Neural crest cell (in vitro differentiated cells): ENCODE data around the gene WNT2B. TPM values are rescaled to one million over a fixed set of nuclear protein-coding genes. Genes with fewer than 3 reads are reported as not detected.

Experiments
- DNase-seq: peaks from one replicate; pipeline ENCODE4 v3.0.0; 2021; ENCODE audit warnings: low read depth, mixed read lengths, low spot score
- H3K27ac Mint-ChIP-seq: one replicate; pipeline ENCODE4 v1.8.0; 2021; ENCODE audit warnings: mild to moderate bottlenecking, mixed read lengths; ENCODE audit not compliant: unreplicated experiment
- H3K27me3 Mint-ChIP-seq: 2 replicates; pipeline ENCODE4 v1.8.0; 2021; ENCODE audit warnings: low read depth, mild to moderate bottlenecking, mixed read lengths
- H3K36me3 Mint-ChIP-seq: 2 replicates; pipeline ENCODE4 v1.8.0; 2021; ENCODE audit warnings: low read depth, mild to moderate bottlenecking, mixed read lengths
- H3K4me1 Mint-ChIP-seq: 2 replicates; pipeline ENCODE4 v1.8.0; 2021; ENCODE audit warnings: mixed read lengths
- H3K4me3 Mint-ChIP-seq: one replicate; pipeline ENCODE4 v1.8.0; 2021; ENCODE audit warnings: mild to moderate bottlenecking, mixed read lengths
- H3K9me3 Mint-ChIP-seq: 2 replicates; pipeline ENCODE4 v1.8.0; 2021; ENCODE audit warnings: mixed read lengths
- total RNA-seq: library from RNA; stranded (reverse); gene quantifications from 2 replicates; pipeline ENCODE4 v1.2.1, GENCODE V29; 2021
- TF ChIP-seq, protein P1 (sequence below): fragments of 200-600 bp; sonication (generic); conservative IDR thresholded peaks from 2 replicates; pipeline ENCODE4 v1.5.0; 2021; ENCODE audit warnings: antibody characterized with exemption, mild to moderate bottlenecking

The WNT2B gene
- total RNA-seq, 1 donor from 2014 or later: 1.3 TPM

DNA sequence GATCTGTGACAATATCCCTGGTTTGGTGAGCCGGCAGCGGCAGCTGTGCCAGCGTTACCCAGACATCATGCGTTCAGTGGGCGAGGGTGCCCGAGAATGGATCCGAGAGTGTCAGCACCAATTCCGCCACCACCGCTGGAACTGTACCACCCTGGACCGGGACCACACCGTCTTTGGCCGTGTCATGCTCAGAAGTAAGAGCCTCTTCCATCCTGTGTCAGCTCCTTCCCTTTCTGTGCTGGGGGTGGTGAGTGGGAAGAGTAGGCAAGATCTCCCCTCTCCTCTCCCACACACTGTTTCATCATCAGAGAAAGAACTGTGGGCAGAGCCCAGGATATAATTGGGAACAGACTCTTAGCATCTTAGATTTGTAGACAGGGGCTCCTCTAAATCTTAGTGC, 6.1 kb downstream of the WNT2B start:
- TF ChIP-seq, protein P1, sequence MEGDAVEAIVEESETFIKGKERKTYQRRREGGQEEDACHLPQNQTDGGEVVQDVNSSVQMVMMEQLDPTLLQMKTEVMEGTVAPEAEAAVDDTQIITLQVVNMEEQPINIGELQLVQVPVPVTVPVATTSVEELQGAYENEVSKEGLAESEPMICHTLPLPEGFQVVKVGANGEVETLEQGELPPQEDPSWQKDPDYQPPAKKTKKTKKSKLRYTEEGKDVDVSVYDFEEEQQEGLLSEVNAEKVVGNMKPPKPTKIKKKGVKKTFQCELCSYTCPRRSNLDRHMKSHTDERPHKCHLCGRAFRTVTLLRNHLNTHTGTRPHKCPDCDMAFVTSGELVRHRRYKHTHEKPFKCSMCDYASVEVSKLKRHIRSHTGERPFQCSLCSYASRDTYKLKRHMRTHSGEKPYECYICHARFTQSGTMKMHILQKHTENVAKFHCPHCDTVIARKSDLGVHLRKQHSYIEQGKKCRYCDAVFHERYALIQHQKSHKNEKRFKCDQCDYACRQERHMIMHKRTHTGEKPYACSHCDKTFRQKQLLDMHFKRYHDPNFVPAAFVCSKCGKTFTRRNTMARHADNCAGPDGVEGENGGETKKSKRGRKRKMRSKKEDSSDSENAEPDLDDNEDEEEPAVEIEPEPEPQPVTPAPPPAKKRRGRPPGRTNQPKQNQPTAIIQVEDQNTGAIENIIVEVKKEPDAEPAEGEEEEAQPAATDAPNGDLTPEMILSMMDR: no peak
- Mint-ChIP-seq H3K27ac (no peak overlapping the region), H3K4me1 (peaks cover 16% of the 10 kb centered on the region), H3K36me3 (no peaks in the 10 kb centered on the region), H3K4me3 (no peak overlapping the region), H3K27me3 (peaks cover 31% of the 10 kb centered on the region), H3K9me3 (no peaks in the 10 kb centered on the region)
- DNase-seq: no peak

DNA sequence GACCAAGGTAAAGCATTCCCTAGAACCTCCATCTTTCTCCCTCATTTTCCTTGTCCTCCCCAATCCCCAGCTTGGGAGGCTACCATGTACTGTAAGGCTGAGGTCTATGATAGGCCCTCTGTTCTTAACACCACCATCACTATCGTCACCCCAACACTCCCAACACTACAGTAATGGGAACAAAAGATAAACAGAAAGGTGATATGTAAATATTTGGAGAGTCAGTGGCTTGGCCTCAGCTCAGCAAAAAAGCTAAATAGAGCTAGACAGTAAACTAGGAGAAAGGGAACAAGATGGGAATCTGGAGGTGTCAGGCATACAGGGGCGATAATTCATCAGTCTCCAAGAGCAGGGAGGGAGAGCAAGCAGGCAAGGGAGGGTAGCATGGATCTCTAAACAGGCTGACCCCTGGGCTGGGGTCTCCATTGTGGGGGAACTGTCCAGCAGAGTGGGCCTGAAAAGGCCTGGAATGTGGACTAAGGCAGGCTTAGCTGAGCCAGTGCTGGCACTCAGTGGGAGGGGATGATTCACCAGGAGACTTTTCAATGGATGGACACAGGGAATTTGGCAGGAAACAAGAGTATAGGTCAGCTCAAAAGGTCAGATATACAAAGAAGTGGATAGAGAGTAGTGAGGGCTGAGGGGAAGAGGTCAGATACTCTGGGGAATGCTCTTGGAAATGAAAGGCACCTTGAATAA, 6.7 kb downstream of the WNT2B start:
- peak; percentile 23 for DNase-seq
- Mint-ChIP-seq H3K27me3 (peaks cover 26% of the 10 kb centered on the region), H3K36me3 (no peaks in the 10 kb centered on the region), H3K27ac (no peak overlapping the region), H3K4me3 (peak overlapping the region; percentile 5), H3K9me3 (no peaks in the 10 kb centered on the region), H3K4me1 (peaks cover 16% of the 10 kb centered on the region)
- TF ChIP-seq, protein P1: no peak

DNA sequence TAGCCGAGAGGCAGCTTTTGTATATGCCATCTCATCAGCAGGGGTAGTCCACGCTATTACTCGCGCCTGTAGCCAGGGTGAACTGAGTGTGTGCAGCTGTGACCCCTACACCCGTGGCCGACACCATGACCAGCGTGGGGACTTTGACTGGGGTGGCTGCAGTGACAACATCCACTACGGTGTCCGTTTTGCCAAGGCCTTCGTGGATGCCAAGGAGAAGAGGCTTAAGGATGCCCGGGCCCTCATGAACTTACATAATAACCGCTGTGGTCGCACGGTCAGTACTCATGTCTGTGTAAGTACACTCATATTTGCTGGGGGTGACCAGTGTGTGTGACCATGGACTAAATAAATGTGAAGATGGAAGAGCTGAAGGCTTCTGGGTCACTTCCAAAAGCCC, 7.4 kb downstream of the WNT2B start:
- H3K27me3 Mint-ChIP-seq: peaks cover 19% of the 10 kb centered on the region
- DNase-seq: no peak
- H3K27ac Mint-ChIP-seq: no peak overlapping the region
- no peak overlapping the region for H3K4me3 Mint-ChIP-seq
- peaks cover 16% of the 10 kb centered on the region for H3K4me1 Mint-ChIP-seq
- no peaks in the 10 kb centered on the region for H3K36me3 Mint-ChIP-seq
- TF ChIP-seq, protein P1: no peak
- no peaks in the 10 kb centered on the region for H3K9me3 Mint-ChIP-seq

DNA sequence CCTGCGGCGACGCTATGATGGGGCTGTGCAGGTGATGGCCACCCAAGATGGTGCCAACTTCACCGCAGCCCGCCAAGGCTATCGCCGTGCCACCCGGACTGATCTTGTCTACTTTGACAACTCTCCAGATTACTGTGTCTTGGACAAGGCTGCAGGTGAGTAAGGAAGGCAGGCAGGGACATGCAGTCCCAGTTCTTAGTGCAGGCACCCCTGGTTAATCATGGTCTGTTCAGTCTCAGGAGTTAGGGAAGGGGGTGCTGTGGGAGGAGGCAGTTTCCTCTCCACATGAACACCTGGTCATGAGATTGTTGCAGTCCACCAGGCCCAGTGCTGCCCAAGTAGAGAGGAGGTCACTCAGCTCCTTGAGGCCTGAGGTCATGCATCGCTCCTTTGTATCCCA, 8.5 kb downstream of the WNT2B start:
- Mint-ChIP-seq H3K27ac (peak overlapping the region; percentile 23), H3K4me1 (peaks cover 16% of the 10 kb centered on the region), H3K36me3 (no peaks in the 10 kb centered on the region), H3K4me3 (no peak overlapping the region), H3K9me3 (no peaks in the 10 kb centered on the region), H3K27me3 (peaks cover 8% of the 10 kb centered on the region)
- DNase-seq: no peak
- TF ChIP-seq, protein P1: no peak

DNA sequence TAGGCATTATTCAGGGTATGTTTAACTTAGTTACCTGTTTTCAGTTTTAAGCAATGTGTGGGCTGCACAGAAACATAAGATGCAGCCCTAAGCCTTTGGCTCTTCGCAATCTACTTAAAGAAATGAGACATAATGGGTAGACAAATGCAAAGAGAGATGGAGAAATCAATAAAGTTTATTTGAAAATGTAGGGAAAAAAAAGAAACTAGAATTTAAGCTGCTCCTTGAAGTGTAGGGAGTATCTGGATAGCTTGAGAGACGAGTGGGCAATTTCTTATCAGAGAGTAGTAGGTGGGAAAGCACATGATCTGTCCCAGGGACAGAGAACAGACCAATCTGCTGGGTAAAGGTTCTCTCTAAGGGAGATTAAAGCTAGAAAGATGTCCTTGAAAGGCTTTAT, 8.9 kb downstream of the WNT2B start:
- Mint-ChIP-seq H3K27me3 (peaks cover 4% of the 10 kb centered on the region), H3K4me1 (peaks cover 16% of the 10 kb centered on the region), H3K9me3 (no peaks in the 10 kb centered on the region), H3K4me3 (no peak overlapping the region), H3K36me3 (no peaks in the 10 kb centered on the region), H3K27ac (no peak overlapping the region)
- TF ChIP-seq, protein P1: no peak
- no peak for DNase-seq
